Vagina (tissue), 2 donors: ENCODE data around the gene HIBCH. TPM values are rescaled to one million over a fixed set of nuclear protein-coding genes. Genes with fewer than 3 reads are reported as not detected.

Experiments used
- DNase-seq, 2 donors: peaks; one replicate each; pipeline ENCODE4 v3.0.0-alpha.2; 2017; ENCODE audit errors: extremely low spot score in 2 of 2
- H3K27ac ChIP-seq: fragments of 200-600 bp; sonication (generic); one replicate; pipeline ENCODE4 v1.5.1; 2019
- H3K27me3 ChIP-seq: fragments of 200-600 bp; sonication (generic); one replicate; pipeline ENCODE4 v1.5.1; 2019
- H3K36me3 ChIP-seq, 2 donors: fragments of 200-600 bp; sonication (generic); one replicate each; pipeline ENCODE4 v1.5.1; 2017 to 2019
- H3K4me1 ChIP-seq: fragments of 200-600 bp; sonication (generic); one replicate; pipeline ENCODE4 v1.5.1; 2019
- H3K4me3 ChIP-seq, 2 donors: fragments of 200-600 bp; sonication (generic); 1 replicate in 1 of 2; 2 replicates in 1 of 2; pipeline ENCODE4 v1.5.1; 2016 to 2019
- H3K9me3 ChIP-seq: fragments of 200-600 bp; sonication (generic); one replicate; pipeline ENCODE4 v1.5.1; 2019
- CTCF ChIP-seq, 3 experiments: fragments of 450-650 bp in 2 of 3; fragments of 200-600 bp in 1 of 3; sonication (generic) in 1 of 3; IDR thresholded peaks; one replicate each; pipeline ENCODE4 v1.5.1; 2017 to 2019; ENCODE audit warnings: antibody characterized with exemption in 3 of 3, mild to moderate bottlenecking in 2 of 3, moderate library complexity in 2 of 3
- POLR2A ChIP-seq, 2 donors: fragments of 450-650 bp; IDR thresholded peaks; one replicate each; pipeline ENCODE4 v1.6.1; 2017; ENCODE audit warnings: antibody characterized with exemption in 2 of 2, mild to moderate bottlenecking in 2 of 2, moderate library complexity in 2 of 2
- POLR2AphosphoS5 ChIP-seq, 2 donors: sonication (generic); formaldehyde crosslinking; IDR thresholded peaks; one replicate each; pipeline ENCODE4 v1.9.0; 2017; ENCODE audit warnings: antibody characterized with exemption in 2 of 2, mild to moderate bottlenecking in 2 of 2, low read depth in 1 of 2; ENCODE audit not compliant: insufficient read depth in 1 of 2
- intact Hi-C: fragments of 100-400 bp; cut with DNase I; formaldehyde crosslinking; loops from one replicate; pipeline ENCODE4 v1.15.1; 2023
- total RNA-seq: library from RNA; depleted of rRNA; stranded (reverse); fragments of >200 nt; gene quantifications from one replicate; pipeline ENCODE4 v1.2.3, GENCODE V29; 2016

The HIBCH gene
- total RNA-seq, 1 donor from 2014 or later = 25.0 TPM

GRCh38 chr2:190266314-190266713 is 53.3 kb downstream of the HIBCH start:
- Histone ChIP-seq H3K4me3 (no peak overlapping the region), H3K9me3 (no peaks in the 10 kb centered on the region), H3K4me1 (no peaks in the 10 kb centered on the region), H3K27ac (no peak overlapping the region), H3K36me3 (no peaks in the 10 kb centered on the region), H3K27me3 (no peaks in the 10 kb centered on the region)
- TF ChIP-seq POLR2AphosphoS5 (IDR thresholded peaks at IDR 0.05; ENCODE audit: insufficient read depth in 1 of 2, low read depth in 1 of 2) = no peak
- TF ChIP-seq POLR2A (IDR thresholded peaks at IDR 0.05) = no peak
- TF ChIP-seq CTCF (IDR thresholded peaks at IDR 0.05) = no peak
- DNase-seq = no peak
- intact Hi-C loops = no loop called here

- TF ChIP-seq CTCF (IDR thresholded peaks at IDR 0.05) (no peak), POLR2A (IDR thresholded peaks at IDR 0.05) (no peak), POLR2AphosphoS5 (IDR thresholded peaks at IDR 0.05; ENCODE audit: insufficient read depth in 1 of 2, low read depth in 1 of 2) (no peak)
- DNase-seq = no peak
- Histone ChIP-seq H3K9me3 (no peaks in the 10 kb centered on the region), H3K27ac (no peak overlapping the region), H3K27me3 (no peaks in the 10 kb centered on the region), H3K4me3 (no peak overlapping the region), H3K4me1 (no peaks in the 10 kb centered on the region), H3K36me3 (peaks cover 0 to 15% of the 10 kb centered on the region in 2 donors)
- intact Hi-C loops = no loop called here
Observed at GRCh38 chr2:190261851-190262250, 57.8 kb downstream of the HIBCH start.

GRCh38 chr2:190256087-190256486 is 63.5 kb downstream of the HIBCH start:
- Histone ChIP-seq H3K27me3 (no peaks in the 10 kb centered on the region), H3K36me3 (peaks cover 0 to 24% of the 10 kb centered on the region in 2 donors), H3K9me3 (no peaks in the 10 kb centered on the region), H3K4me1 (no peaks in the 10 kb centered on the region), H3K27ac (no peak overlapping the region), H3K4me3 (no peak overlapping the region)
- intact Hi-C loops = no loop called here
- TF ChIP-seq POLR2AphosphoS5 (IDR thresholded peaks at IDR 0.05; ENCODE audit: insufficient read depth in 1 of 2, low read depth in 1 of 2) (no peak), CTCF (IDR thresholded peaks at IDR 0.05) (no peak), POLR2A (IDR thresholded peaks at IDR 0.05) (no peak)
- no peak for DNase-seq

GRCh38 chr2:190255676-190256075 is 64.0 kb downstream of the HIBCH start:
- DNase-seq = no peak
- Histone ChIP-seq H3K4me1 (no peaks in the 10 kb centered on the region), H3K27me3 (no peaks in the 10 kb centered on the region), H3K9me3 (no peaks in the 10 kb centered on the region), H3K4me3 (no peak overlapping the region), H3K36me3 (peaks cover 0 to 24% of the 10 kb centered on the region in 2 donors), H3K27ac (no peak overlapping the region)
- intact Hi-C loops = no loop called here
- TF ChIP-seq POLR2AphosphoS5 (IDR thresholded peaks at IDR 0.05; ENCODE audit: insufficient read depth in 1 of 2, low read depth in 1 of 2) = no peak
- no peak for TF ChIP-seq CTCF (IDR thresholded peaks at IDR 0.05)
- no peak for TF ChIP-seq POLR2A (IDR thresholded peaks at IDR 0.05)

- intact Hi-C loops = no loop called here
- H3K27me3 ChIP-seq = no peaks in the 10 kb centered on the region
- H3K4me3 ChIP-seq = no peak overlapping the region
- H3K36me3 ChIP-seq = peaks cover 0 to 24% of the 10 kb centered on the region in 2 donors
- H3K9me3 ChIP-seq = no peaks in the 10 kb centered on the region
- DNase-seq = no peak
- no peaks in the 10 kb centered on the region for H3K4me1 ChIP-seq
- no peak overlapping the region for H3K27ac ChIP-seq
- no peak for TF ChIP-seq POLR2A (IDR thresholded peaks at IDR 0.05)
- TF ChIP-seq POLR2AphosphoS5 (IDR thresholded peaks at IDR 0.05; ENCODE audit: insufficient read depth in 1 of 2, low read depth in 1 of 2) = no peak
- TF ChIP-seq CTCF (IDR thresholded peaks at IDR 0.05) = no peak
Observed at GRCh38 chr2:190254063-190254850, 65.4 kb downstream of the HIBCH start.
